DND-41 (cell line): Measurements from ENCODE around the gene XBP1.
A peak's percentile ranks its signal among the peaks of the same experiment; 100 is the strongest.

Experiments
- ATAC-seq: fragments of 200-7000 bp; cut with Tn5 transposase; 3 replicates; pipeline ENCODE4 v1.9.1; 2021; ENCODE audit warnings: low read depth; ENCODE audit not compliant: insufficient read depth
- DNase-seq: peaks from one replicate; pipeline ENCODE4 v3.0.0-alpha.2; 2020
- H2AFZ ChIP-seq: 2 replicates; pipeline ENCODE4 v1.6.0; 2012; ENCODE audit warnings: low read depth, low read length
- H3K27ac ChIP-seq: 2 replicates; pipeline ENCODE4 v1.5.1; 2012; ENCODE audit warnings: low read length, inconsistent platforms
- H3K27me3 ChIP-seq: fragments of 200-600 bp; sonication (generic); 2 replicates; pipeline ENCODE4 v1.6.0; 2012; ENCODE audit warnings: low read length, mild to moderate bottlenecking, inconsistent platforms; ENCODE audit not compliant: insufficient read depth, poor library complexity
- H3K36me3 ChIP-seq: 2 replicates; pipeline ENCODE4 v1.5.1; 2012; ENCODE audit warnings: low read length, inconsistent platforms; ENCODE audit not compliant: insufficient read depth
- H3K4me1 ChIP-seq: 2 replicates; pipeline ENCODE4 v1.5.1; 2012; ENCODE audit warnings: mild to moderate bottlenecking, low read length; ENCODE audit not compliant: insufficient read depth
- H3K4me2 ChIP-seq: 2 replicates; pipeline ENCODE4 v1.6.0; 2012; ENCODE audit warnings: mild to moderate bottlenecking, moderate library complexity, low read length, inconsistent platforms; ENCODE audit not compliant: insufficient read depth
- H3K4me3 ChIP-seq, 2 experiments: fragments of 200-600 bp in 1 of 2; shearing (Covaris generic) in 1 of 2; 2 replicates each; pipeline ENCODE4 v1.5.1; 2012 to 2016; ENCODE audit warnings: inconsistent platforms in 2 of 2, low read length in 2 of 2, mild to moderate bottlenecking in 2 of 2, low read depth in 1 of 2, moderate library complexity in 1 of 2
- H3K79me2 ChIP-seq: 2 replicates; pipeline ENCODE4 v1.6.0; 2012; ENCODE audit warnings: low read length, inconsistent platforms; ENCODE audit not compliant: insufficient read depth
- H3K9ac ChIP-seq: 2 replicates; pipeline ENCODE4 v1.6.0; 2012; ENCODE audit warnings: low read depth, mild to moderate bottlenecking, inconsistent platforms, low read length, moderate library complexity
- H3K9me3 ChIP-seq: 2 replicates; pipeline ENCODE4 v1.5.1; 2012; ENCODE audit warnings: low read length, moderate library complexity, mild to moderate bottlenecking, inconsistent platforms; ENCODE audit not compliant: insufficient read depth, severe bottlenecking
- H4K20me1 ChIP-seq: 2 replicates; pipeline ENCODE4 v1.6.0; 2012; ENCODE audit warnings: low read length; ENCODE audit not compliant: insufficient read depth
- CTCF ChIP-seq: IDR thresholded peaks from 2 replicates; pipeline ENCODE4 v1.5.1; 2012; ENCODE audit warnings: borderline replicate concordance, low read length, moderate library complexity, mild to moderate bottlenecking; ENCODE audit not compliant: poor library complexity, severe bottlenecking; ENCODE audit errors: extremely low read depth
- EZH2 ChIP-seq: IDR thresholded peaks from 3 replicates; pipeline ENCODE4 v1.6.1; 2012; ENCODE audit warnings: borderline replicate concordance, low read depth, mild to moderate bottlenecking, moderate library complexity, low read length, inconsistent platforms; ENCODE audit not compliant: severe bottlenecking

The XBP1 gene

DNA sequence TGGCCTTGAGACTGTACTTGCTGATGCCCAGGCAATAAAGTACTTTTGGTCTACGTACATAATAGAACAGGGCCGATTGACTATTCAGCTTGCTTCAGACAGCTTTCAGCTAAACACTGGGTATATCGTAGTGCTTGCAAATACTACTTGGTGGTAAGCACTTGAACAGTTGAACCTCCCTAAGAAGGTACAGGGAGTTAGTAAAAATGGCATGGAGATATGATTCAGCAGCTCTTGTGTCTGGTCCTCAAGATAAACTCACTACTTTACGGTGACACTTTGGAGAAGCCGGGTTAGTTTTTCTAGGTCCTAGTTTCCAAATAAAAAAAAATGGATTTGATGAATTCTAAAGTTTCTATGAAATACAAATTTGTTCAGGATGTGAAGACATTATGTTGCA lies 20.5 kb downstream of the XBP1 start:
- Histone ChIP-seq H3K4me3 (no peak overlapping the region), H3K9me3 (no peaks in the 10 kb centered on the region), H3K4me1 (peaks cover 32% of the 10 kb centered on the region), H3K4me2 (no peak overlapping the region), H3K27ac (no peak overlapping the region), H3K9ac (no peak overlapping the region), H3K27me3 (no peaks in the 10 kb centered on the region), H3K79me2 (peaks cover 93% of the 10 kb centered on the region), H4K20me1 (peaks cover 39% of the 10 kb centered on the region; the same call in 1 of the 2 replicates), H3K36me3 (peaks cover 88% of the 10 kb centered on the region), H2AFZ (no peak overlapping the region)
- no peak for ATAC-seq
- TF ChIP-seq EZH2 (no peak), CTCF (no peak)
- DNase-seq: no peak

DNA sequence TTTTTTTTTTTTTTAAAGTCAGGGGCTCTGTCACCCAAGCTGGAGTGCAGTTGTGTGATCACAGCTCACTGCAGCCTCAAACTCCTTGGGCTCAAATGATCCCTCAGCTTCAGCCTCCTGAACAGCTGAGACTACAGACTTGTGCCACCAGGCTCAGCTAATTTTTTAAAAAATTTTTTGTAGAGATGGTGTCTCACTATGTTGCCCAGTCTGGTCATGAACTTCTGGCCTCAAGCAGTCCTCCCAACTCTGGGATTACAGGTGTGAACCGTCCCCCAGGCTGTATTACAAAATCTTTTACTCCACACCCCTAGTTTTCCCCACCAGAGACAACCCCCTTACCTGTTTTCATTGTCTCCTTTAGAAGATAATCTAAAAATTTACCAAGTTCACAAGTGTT lies 26.0 kb downstream of the XBP1 start:
- Histone ChIP-seq H2AFZ (no peak overlapping the region), H3K27ac (0 out of 2 replicates have a peak overlapping the region, but pooled peaks have one; percentile 38), H3K36me3 (peaks cover 47% of the 10 kb centered on the region), H3K4me1 (peaks cover 52% of the 10 kb centered on the region), H3K4me2 (peak overlapping the region; percentile 97), H3K9ac (peak overlapping the region; percentile 94), H3K27me3 (no peaks in the 10 kb centered on the region), H3K79me2 (peaks cover 69% of the 10 kb centered on the region), H3K9me3 (no peaks in the 10 kb centered on the region), H3K4me3 (peak overlapping the region in 1 of 2 experiments; percentile 76; a peak in 2 of 4 replicates), H4K20me1 (peaks cover 27% of the 10 kb centered on the region; the same call in 1 of the 2 replicates)
- ATAC-seq (no peak), DNase-seq (no peak)
- TF ChIP-seq EZH2 (no peak), CTCF (no peak)

GRCh38 chr22:28773461-28773867 lies 26.9 kb downstream of the XBP1 start:
- Histone ChIP-seq H3K27me3 (no peaks in the 10 kb centered on the region), H3K4me2 (peak overlapping the region; percentile 97), H3K9me3 (no peaks in the 10 kb centered on the region), H3K36me3 (peaks cover 40% of the 10 kb centered on the region), H3K4me3 (peak overlapping the region; percentile 76 to 88), H3K9ac (peak overlapping the region; percentile 94), H3K27ac (peak overlapping the region; percentile 85), H4K20me1 (peaks cover 18% of the 10 kb centered on the region; the same call in 1 of the 2 replicates), H3K4me1 (peaks cover 48% of the 10 kb centered on the region), H3K79me2 (peaks cover 60% of the 10 kb centered on the region), H2AFZ (peak overlapping the region; percentile 67)
- no peak for ATAC-seq
- TF ChIP-seq EZH2 (no peak), CTCF (no peak)
- no peak for DNase-seq
